ENCODE measurements around the gene ST7. TPM values are rescaled to one million over a fixed set of nuclear protein-coding genes. Genes with fewer than 3 reads are reported as not detected.

The ST7 gene
- total and polyA plus RNA-seq, 2 donors (not counting 3 experiments of a cell fraction or from before 2014, with no cell fraction given): 18.6 to 24.9 TPM

- TF ChIP-seq MAX (IDR thresholded peaks at IDR 0.05; ENCODE audit: insufficient read depth, insufficient read length): no peak
- no peak for TF ChIP-seq EZH2 (IDR thresholded peaks at IDR 0.05; ENCODE audit: borderline replicate concordance, low read depth, low read length, severe bottlenecking)
- no peak for TF ChIP-seq POLR2AphosphoS5 (IDR thresholded peaks at IDR 0.05; ENCODE audit: insufficient read depth, low read depth, low read length)
- TF ChIP-seq GATA2 (IDR thresholded peaks at IDR 0.05; ENCODE audit: insufficient read depth, insufficient read length, low read depth, low read length): no peak
- no peak for TF ChIP-seq POLR2A (IDR thresholded peaks at IDR 0.05; ENCODE audit: low read depth, low read length)
- TF ChIP-seq MYC (IDR thresholded peaks at IDR 0.05; ENCODE audit: low read depth, low read length): no peak
- no peak for TF ChIP-seq JUN (IDR thresholded peaks at IDR 0.05; ENCODE audit: borderline replicate concordance, insufficient read depth, insufficient read length, low read depth)
- no peak for TF ChIP-seq FOS (IDR thresholded peaks at IDR 0.05; ENCODE audit: borderline replicate concordance, insufficient read depth, low read length)
- TF ChIP-seq CTCF (IDR thresholded peaks at IDR 0.05; ENCODE audit: extremely low read depth in 1 of 2, insufficient read depth in 1 of 2, low read depth in 1 of 2, low read length in 2 of 2): no peak
- ChIA-PET CTCF (interaction anchor here (0.8 to 2.5 kb wide), 6 partner anchors 9 to 87 kb away, joined by 3 to 8 read pairs (median 4); no protein-coding TSS in a partner anchor), POLR2A (no interaction called here)
- Histone ChIP-seq H3K27me3 (ENCODE audit: control insufficient read depth in 2 of 2, insufficient read depth in 2 of 2, low read length in 2 of 2) (no peaks in the 10 kb centered on the region), H3K4me1 (ENCODE audit: control insufficient read depth, extremely low read depth, insufficient read depth, low read length) (peaks cover 18% of the 10 kb centered on the region), H3K79me2 (ENCODE audit: control insufficient read depth, insufficient read depth, low read length) (peaks cover 11% of the 10 kb centered on the region), H3K4me2 (ENCODE audit: insufficient read depth, low read length) (peak overlapping the region; percentile 44), H3K4me3 (replicated peaks in 1 of 3; ENCODE audit: insufficient read depth in 1 of 3, low read depth in 1 of 3, low read length in 3 of 3) (peak overlapping the region in 1 of 3 experiments; percentile 16), H3K27ac (ENCODE audit: insufficient read depth, low read depth, low read length) (peak overlapping the region; percentile 34), H3K36me3 (ENCODE audit: control insufficient read depth in 2 of 2, extremely low read depth in 1 of 2, insufficient read depth in 2 of 2, low read length in 2 of 2) (no peaks in the 10 kb centered on the region), H3K9me1 (replicated peaks; ENCODE audit: control insufficient read depth, extremely low read depth, insufficient read depth, low read length) (no peaks in the 10 kb centered on the region), H3K9ac (replicated peaks; ENCODE audit: extremely low read depth, insufficient read depth, low read length) (no peak overlapping the region), H3K9me3 (replicated peaks; ENCODE audit: control insufficient read depth, insufficient read depth, low read length) (no peaks in the 10 kb centered on the region), H2AFZ (ENCODE audit: low read depth, low read length) (peak overlapping the region; percentile 57), H4K20me1 (replicated peaks; ENCODE audit: control insufficient read depth, extremely low read depth, insufficient read depth, low read length) (no peaks in the 10 kb centered on the region)
- peak; percentile 87 for FAIRE-seq
- DNase-seq (ENCODE audit: low read depth, low spot score): peak; percentile 89
- dilution Hi-C loops (cut with MboI; ENCODE audit: extremely low pct_ligation_motif_present, low sequenced_read_pairs): no loop called here
- intact Hi-C loops (cut with micrococcal nuclease): loop anchor here (2.0 kb wide), 1 partner anchor 46 kb away; no protein-coding TSS in a partner anchor
- BruUV-seq (replicated peaks): no TSS peak
Measured at GRCh38 chr7:117072620-117073118, 119.4 kb downstream of the ST7 start.

All from endothelial cell of umbilical vein (primary cell).